Mucosa of rectum (tissue), 2 donors: ENCODE data around the gene SLC35B1.
"Not testable (repeated sequence)": the region's sequence is repeated elsewhere in the genome, so short reads cannot be mapped to it uniquely, and the experiment has no call there.

ENCODE experiments used
- H3K27ac ChIP-seq, 2 donors: one replicate each; pipeline ENCODE4 v1.7.0; 2013; ENCODE audit warnings: inconsistent platforms in 2 of 2, low read depth in 2 of 2, low read length in 2 of 2
- H3K27me3 ChIP-seq, 2 donors: one replicate each; pipeline ENCODE4 v1.7.0; 2013; ENCODE audit warnings: low read length in 2 of 2; ENCODE audit not compliant: control insufficient read depth in 2 of 2, insufficient read depth in 2 of 2
- H3K36me3 ChIP-seq, 2 donors: one replicate each; pipeline ENCODE4 v1.7.0; 2013; ENCODE audit warnings: low read length in 2 of 2; ENCODE audit not compliant: control insufficient read depth in 2 of 2, insufficient read depth in 2 of 2
- H3K4me1 ChIP-seq, 2 donors: one replicate each; pipeline ENCODE4 v1.7.0; 2013; ENCODE audit warnings: low read length in 2 of 2, mild to moderate bottlenecking in 1 of 2; ENCODE audit not compliant: control insufficient read depth in 2 of 2, insufficient read depth in 2 of 2
- H3K4me3 ChIP-seq, 2 donors: one replicate each; pipeline ENCODE4 v1.7.0; 2013; ENCODE audit warnings: low read length in 2 of 2
- H3K9ac ChIP-seq, 2 donors: one replicate each; pipeline ENCODE4 v1.7.0; 2013; ENCODE audit warnings: low read length in 2 of 2, low read depth in 1 of 2, mild to moderate bottlenecking in 1 of 2
- H3K9me3 ChIP-seq, 2 donors: one replicate each; pipeline ENCODE4 v1.7.0; 2013; ENCODE audit warnings: low read length in 2 of 2; ENCODE audit not compliant: control insufficient read depth in 2 of 2
- donor health status: healthy.
- donor health status: Normal muscosa, but diverticular disease.

Gene SLC35B1

GRCh38 chr17:49676276-49676868, 31.4 kb downstream of the SLC35B1 start:
- Histone ChIP-seq H3K27ac (peak overlapping the region; percentile 99), H3K9ac (peak overlapping the region; percentile 35 to 90), H3K27me3 (no peaks in the 10 kb centered on the region), H3K36me3 (peaks cover 0 to 5% of the 10 kb centered on the region in 2 donors), H3K4me3 (peak overlapping the region; percentile 92 to 95), H3K4me1 (peaks cover 18 to 22% of the 10 kb centered on the region in 2 donors), H3K9me3 (no peaks in the 10 kb centered on the region)

- Histone ChIP-seq H3K27ac (no peak overlapping the region), H3K9me3 (no peaks in the 10 kb centered on the region), H3K9ac (no peak overlapping the region), H3K4me1 (peaks cover 18 to 22% of the 10 kb centered on the region in 2 donors), H3K36me3 (peaks cover 0 to 5% of the 10 kb centered on the region in 2 donors), H3K27me3 (no peaks in the 10 kb centered on the region), H3K4me3 (no peak overlapping the region)
Measured at GRCh38 chr17:49674507-49674906, 33.3 kb downstream of the SLC35B1 start.

DNA sequence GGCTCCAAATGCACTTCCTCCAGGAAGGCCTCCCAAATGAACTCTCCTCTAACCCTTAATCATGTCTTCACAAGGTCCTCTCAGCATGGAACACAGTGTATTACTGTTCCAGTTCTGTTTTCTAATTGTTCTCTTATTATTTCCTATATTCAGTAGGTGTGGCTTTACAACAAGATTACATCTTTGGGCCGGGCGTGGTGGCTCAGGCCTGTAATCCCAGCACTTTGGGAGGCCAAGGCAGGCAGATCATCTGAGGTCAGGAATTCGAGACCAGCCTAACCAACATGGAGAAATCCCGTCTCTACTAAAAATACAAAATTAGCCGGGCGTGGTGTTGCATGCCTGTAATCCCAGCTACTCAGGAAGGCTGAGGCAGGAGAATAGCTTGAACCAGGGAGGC, 34.1 kb downstream of the SLC35B1 start:
- peaks cover 18 to 22% of the 10 kb centered on the region in 2 donors for H3K4me1 ChIP-seq
- not testable (repeated sequence) for H3K27me3 ChIP-seq, H3K9me3 ChIP-seq, H3K27ac ChIP-seq, H3K9ac ChIP-seq, H3K36me3 ChIP-seq, H3K4me3 ChIP-seq

DNA sequence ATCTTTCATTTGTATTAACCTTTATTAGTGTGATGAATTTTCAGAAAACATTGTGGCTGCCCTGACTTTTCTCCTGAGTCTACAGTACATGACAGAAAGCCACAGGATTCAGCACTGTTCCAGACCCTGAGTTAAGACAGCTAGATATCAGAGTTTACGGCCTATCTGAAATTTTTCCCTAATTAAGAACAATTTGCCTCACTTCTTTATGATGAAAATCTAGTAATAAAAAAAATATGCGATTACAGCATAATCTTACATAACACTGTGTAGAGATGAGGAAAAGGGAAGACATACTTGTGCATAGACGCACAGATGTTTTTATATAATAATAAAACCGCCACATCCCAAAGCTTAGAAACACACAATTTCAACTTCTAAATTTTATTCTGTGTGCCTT, 37.1 kb downstream of the SLC35B1 start:
- Histone ChIP-seq H3K36me3 (peaks cover 3 to 5% of the 10 kb centered on the region in 2 donors), H3K4me3 (no peak overlapping the region), H3K9ac (no peak overlapping the region), H3K27ac (no peak overlapping the region), H3K9me3 (no peaks in the 10 kb centered on the region), H3K4me1 (peaks cover 5 to 7% of the 10 kb centered on the region in 2 donors), H3K27me3 (no peaks in the 10 kb centered on the region)

DNA sequence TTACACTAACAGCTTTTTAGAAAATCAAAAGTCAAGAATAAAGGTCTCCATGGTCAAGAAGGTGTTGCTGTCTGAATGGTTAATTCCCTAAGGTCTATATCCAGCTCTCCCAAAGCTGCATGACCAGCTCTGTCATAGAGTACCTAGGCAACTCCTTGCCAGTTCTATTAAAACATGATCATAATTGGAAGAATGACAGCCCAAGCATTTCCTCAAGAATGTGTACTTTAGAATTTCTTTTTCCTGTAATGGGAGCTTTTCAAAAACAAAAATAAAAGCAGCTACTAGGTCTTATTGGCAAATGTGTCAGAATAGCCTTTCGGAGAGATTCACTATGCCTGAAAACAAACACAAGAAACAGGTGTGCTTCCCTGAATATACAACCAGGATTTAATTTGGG, 37.8 kb downstream of the SLC35B1 start:
- Histone ChIP-seq H3K36me3 (peaks cover 2 to 3% of the 10 kb centered on the region in 2 donors), H3K9ac (peak overlapping the region in 1 of 2 donors; percentile 17), H3K9me3 (no peaks in the 10 kb centered on the region), H3K27me3 (no peaks in the 10 kb centered on the region), H3K4me1 (peaks cover under 1 to 3% of the 10 kb centered on the region in 2 donors), H3K4me3 (no peak overlapping the region), H3K27ac (no peak overlapping the region)

- H3K4me3 ChIP-seq, result no peak overlapping the region
- H3K9ac ChIP-seq, result no peak overlapping the region
- no peaks in the 10 kb centered on the region for H3K9me3 ChIP-seq
- H3K27ac ChIP-seq, result no peak overlapping the region
- H3K36me3 ChIP-seq, result peaks cover 2 to 3% of the 10 kb centered on the region in 2 donors
- H3K27me3 ChIP-seq, result no peaks in the 10 kb centered on the region
- peaks cover 4 to 7% of the 10 kb centered on the region in 2 donors for H3K4me1 ChIP-seq
Measured at GRCh38 chr17:49667854-49668253, 39.9 kb downstream of the SLC35B1 start.

DNA sequence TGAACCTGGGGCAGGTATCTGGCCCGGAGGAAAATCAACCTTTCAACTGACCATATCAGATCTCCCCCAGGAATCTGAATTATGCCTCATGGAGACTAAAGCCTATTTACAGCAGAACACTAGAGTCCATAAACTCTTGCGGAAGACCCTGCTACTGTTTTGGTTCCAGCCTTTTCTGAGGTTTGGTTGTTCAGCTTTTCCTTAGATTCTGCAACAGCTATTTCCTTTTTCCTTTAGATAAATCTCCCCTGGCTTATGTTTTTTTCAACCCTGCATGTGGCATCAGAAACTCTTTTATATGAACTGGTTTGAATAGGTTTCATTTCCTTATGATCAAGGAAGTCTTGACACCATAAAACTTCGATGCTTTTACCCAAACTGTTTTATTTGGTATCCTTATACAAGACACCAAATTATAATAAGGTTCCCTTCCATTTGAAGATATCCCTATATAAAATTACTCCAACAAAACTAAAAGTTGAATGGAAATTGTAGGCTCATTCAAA, 43.0 kb downstream of the SLC35B1 start:
- no peak overlapping the region for H3K9ac ChIP-seq
- no peaks in the 10 kb centered on the region for H3K27me3 ChIP-seq
- peak overlapping the region; percentile 5 to 19 for H3K27ac ChIP-seq
- no peaks in the 10 kb centered on the region for H3K9me3 ChIP-seq
- H3K4me1 ChIP-seq, result peaks cover 4 to 9% of the 10 kb centered on the region in 2 donors
- H3K36me3 ChIP-seq, result peaks cover 0 to 3% of the 10 kb centered on the region in 2 donors
- H3K4me3 ChIP-seq, result peak overlapping the region; percentile 19 to 27

DNA sequence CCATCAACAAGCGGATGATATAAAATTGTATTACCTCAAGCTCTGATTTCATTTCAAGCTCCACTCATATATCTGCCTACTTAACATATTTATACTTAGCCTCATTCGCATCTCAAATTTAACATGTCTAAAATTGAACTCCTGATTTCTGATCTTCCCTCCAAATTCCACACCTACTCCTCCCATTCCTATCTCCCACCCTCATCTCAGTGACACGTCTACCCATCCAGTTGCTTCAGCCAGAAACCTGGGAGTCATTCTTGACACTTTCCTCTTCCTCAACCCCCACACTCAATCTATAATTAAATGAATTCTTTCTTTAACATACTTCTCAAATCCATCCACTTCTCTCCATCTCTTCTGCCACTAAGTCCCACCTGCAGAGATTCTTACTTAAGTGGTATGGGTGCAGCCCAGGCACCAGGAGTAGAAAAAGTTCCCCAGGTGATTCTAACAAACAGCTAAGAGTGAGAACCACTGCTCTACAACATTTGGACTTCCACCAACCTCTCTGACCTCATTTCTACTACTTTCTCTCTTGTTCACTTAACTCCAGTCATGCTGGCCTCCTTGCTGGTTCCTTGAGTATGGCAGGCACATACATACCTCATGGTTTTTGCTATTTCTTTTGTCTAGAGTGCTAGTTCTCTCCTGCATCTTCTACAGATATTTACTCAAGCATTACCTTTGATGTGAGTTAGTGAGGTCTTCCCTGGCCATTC, 47.9 kb downstream of the SLC35B1 start:
- H3K27ac ChIP-seq, result no peak overlapping the region
- no peaks in the 10 kb centered on the region for H3K9me3 ChIP-seq
- no peaks in the 10 kb centered on the region for H3K36me3 ChIP-seq
- H3K9ac ChIP-seq, result no peak overlapping the region
- peaks cover 4 to 9% of the 10 kb centered on the region in 2 donors for H3K4me1 ChIP-seq
- no peaks in the 10 kb centered on the region for H3K27me3 ChIP-seq
- H3K4me3 ChIP-seq, result no peak overlapping the region

- no peaks in the 10 kb centered on the region for H3K36me3 ChIP-seq
- H3K27me3 ChIP-seq, result no peaks in the 10 kb centered on the region
- no peaks in the 10 kb centered on the region for H3K9me3 ChIP-seq
- H3K9ac ChIP-seq, result no peak overlapping the region
- no peak overlapping the region for H3K4me3 ChIP-seq
- H3K4me1 ChIP-seq, result no peaks in the 10 kb centered on the region
- no peak overlapping the region for H3K27ac ChIP-seq
Measured at GRCh38 chr17:49656247-49656646, 51.5 kb downstream of the SLC35B1 start.
